OCI-LY1 (cell line): Measurements from ENCODE around the gene ECD.

Source experiments
- CTCF ChIP-seq: fragments of 200-600 bp; sonication (generic), shearing (Covaris generic); IDR thresholded peaks from 2 replicates; pipeline ENCODE4 v1.5.1; 2017; ENCODE audit warnings: mild to moderate bottlenecking, antibody characterized with exemption, low read length, moderate library complexity, mixed read lengths
- EZH2 ChIP-seq: fragments of 200-600 bp; sonication (generic), shearing (Covaris generic); IDR thresholded peaks from 2 replicates; pipeline ENCODE4 v1.8.0; 2017; ENCODE audit warnings: borderline replicate concordance, mixed run types, mild to moderate bottlenecking, antibody characterized with exemption, low read length, moderate library complexity, mixed read lengths

DNA sequence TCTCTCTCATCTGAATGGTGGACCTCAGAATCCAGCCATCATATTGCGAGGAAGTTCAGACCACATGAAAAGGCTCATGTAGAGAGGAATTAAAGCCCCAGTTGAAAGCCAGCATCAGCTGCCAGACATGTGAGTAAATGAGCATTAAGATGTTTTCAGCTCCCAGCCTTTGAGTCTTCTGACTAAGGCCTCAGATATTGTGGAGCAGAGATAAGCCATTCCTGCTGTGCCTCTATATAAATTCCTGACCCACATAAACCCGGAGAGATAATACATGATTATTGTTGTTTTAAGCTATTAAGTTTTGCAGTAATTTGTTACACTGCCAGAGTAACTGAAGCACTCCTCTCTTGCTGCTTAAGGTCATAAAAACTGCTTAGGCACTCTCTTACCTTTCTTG, 14.8 kb upstream of the ECD start:
- TF ChIP-seq CTCF = no peak
- TF ChIP-seq EZH2 = no peak
